GM20431 (cell line): ENCODE measurements around the gene SPRED1.
"Not testable (repeated sequence)": the region's sequence is repeated elsewhere in the genome, so short reads cannot be mapped to it uniquely, and the experiment has no call there.

ENCODE experiments used
- in situ Hi-C: fragments of 300-500 bp; cut with MseI, MboI; formaldehyde crosslinking; loops from one replicate; pipeline ENCODE4 v1.15.0; 2020; ENCODE audit warnings: low sequenced_read_pairs; ENCODE audit not compliant: unreplicated experiment

Gene SPRED1

GRCh38 chr15:38274135-38274534, 21.5 kb downstream of the SPRED1 start:
- in situ Hi-C loops: no loop called here

GRCh38 chr15:38275959-38276358, 23.3 kb downstream of the SPRED1 start:
- in situ Hi-C loops: no loop called here

- in situ Hi-C loops: not testable (repeated sequence)
Observed at GRCh38 chr15:38277281-38277680, 24.6 kb downstream of the SPRED1 start.

- in situ Hi-C loops: no loop called here
Observed at GRCh38 chr15:38281031-38281430, 28.4 kb downstream of the SPRED1 start.

GRCh38 chr15:38283010-38283409, 30.4 kb downstream of the SPRED1 start:
- in situ Hi-C loops: no loop called here

GRCh38 chr15:38285456-38285855, 32.8 kb downstream of the SPRED1 start:
- in situ Hi-C loops: no loop called here

- in situ Hi-C loops: no loop called here
Observed at GRCh38 chr15:38294126-38294525, 41.5 kb downstream of the SPRED1 start.

GRCh38 chr15:38297623-38298388, 45.2 kb downstream of the SPRED1 start:
- in situ Hi-C loops: no loop called here

GRCh38 chr15:38299216-38299615, 46.6 kb downstream of the SPRED1 start:
- in situ Hi-C loops: no loop called here

- in situ Hi-C loops: no loop called here
Observed at GRCh38 chr15:38300395-38300794, 47.8 kb downstream of the SPRED1 start.

- in situ Hi-C loops: no loop called here
Observed at GRCh38 chr15:38304481-38304880, 51.8 kb downstream of the SPRED1 start.

- in situ Hi-C loops: no loop called here
Observed at GRCh38 chr15:38307251-38307650, 54.6 kb downstream of the SPRED1 start.

- in situ Hi-C loops: no loop called here
Observed at GRCh38 chr15:38307861-38308641, 55.4 kb downstream of the SPRED1 start.

- in situ Hi-C loops: no loop called here
Observed at GRCh38 chr15:38308797-38309196, 56.2 kb downstream of the SPRED1 start.

GRCh38 chr15:38312190-38312589, 59.6 kb downstream of the SPRED1 start:
- in situ Hi-C loops: no loop called here

GRCh38 chr15:38316311-38316710, 63.7 kb downstream of the SPRED1 start:
- in situ Hi-C loops: no loop called here

- in situ Hi-C loops: no loop called here
Observed at GRCh38 chr15:38320181-38320580, 67.5 kb downstream of the SPRED1 start.

- in situ Hi-C loops: no loop called here
Observed at GRCh38 chr15:38320866-38321265, 68.2 kb downstream of the SPRED1 start.

GRCh38 chr15:38323895-38324294, 71.3 kb downstream of the SPRED1 start:
- in situ Hi-C loops: no loop called here

- in situ Hi-C loops: no loop called here
Observed at GRCh38 chr15:38324939-38325647, 72.5 kb downstream of the SPRED1 start.

GRCh38 chr15:38325648-38325990, 73.0 kb downstream of the SPRED1 start:
- in situ Hi-C loops: no loop called here
